ENCODE measurements around the gene CDIPT. TPM values are rescaled to one million over a fixed set of nuclear protein-coding genes. Genes with fewer than 3 reads are reported as not detected.
A peak's percentile ranks its signal among the peaks of the same experiment; 100 is the strongest.
"Not testable (repeated sequence)": the region's sequence is repeated elsewhere in the genome, so short reads cannot be mapped to it uniquely, and the experiment has no call there.

CDIPT gene
- polyA plus RNA-seq (2013, experiment 1 of 2; ENCODE audit: insufficient read length), result 69.6 TPM
- 75.3 TPM for polyA plus RNA-seq (2013, experiment 2 of 2; ENCODE audit: insufficient read length)

- DNase-seq, result peak; percentile 97
Measured at GRCh38 chr16:29862884-29863668, at the start of gene CDIPT. TSS of gene CDIPT (minus strand) at chr16:29863226. CDS start at chr16:29862857, 369 bp downstream.

GRCh38 chr16:29912087-29912486, 49.1 kb upstream of the CDIPT start:
- no peak for DNase-seq

- no peak for DNase-seq
Measured at GRCh38 chr16:29911676-29912010, 48.6 kb upstream of the CDIPT start.

- no peak for DNase-seq
Measured at GRCh38 chr16:29910819-29911675, 48.0 kb upstream of the CDIPT start.

- DNase-seq, result not testable (repeated sequence)
Measured at GRCh38 chr16:29909851-29910250, 46.8 kb upstream of the CDIPT start.

GRCh38 chr16:29909391-29909790, 46.4 kb upstream of the CDIPT start:
- DNase-seq, result peak; percentile 48

GRCh38 chr16:29908719-29909220, 45.7 kb upstream of the CDIPT start:
- DNase-seq, result no peak

- no peak for DNase-seq
Measured at GRCh38 chr16:29907973-29908372, 44.9 kb upstream of the CDIPT start.

GRCh38 chr16:29906520-29907244, 43.7 kb upstream of the CDIPT start:
- DNase-seq, result no peak

GRCh38 chr16:29905668-29906067, 42.6 kb upstream of the CDIPT start:
- no peak for DNase-seq

GRCh38 chr16:29904947-29905346, 41.9 kb upstream of the CDIPT start:
- no peak for DNase-seq

- DNase-seq, result no peak
Measured at GRCh38 chr16:29903590-29903989, 40.6 kb upstream of the CDIPT start.

- no peak for DNase-seq
Measured at GRCh38 chr16:29901607-29901945, 38.5 kb upstream of the CDIPT start.

GRCh38 chr16:29900888-29901606, 38.0 kb upstream of the CDIPT start:
- DNase-seq, result no peak

- peak; percentile 67 for DNase-seq
Measured at GRCh38 chr16:29900102-29900887, 37.3 kb upstream of the CDIPT start, which contains the start of gene ASPHD1. TSS of gene ASPHD1 (plus strand) at chr16:29900488. CDS start at chr16:29900972, 484 bp downstream.

GRCh38 chr16:29899516-29900101, 36.6 kb upstream of the CDIPT start, which contains the start of gene SEZ6L2:
TSS of gene SEZ6L2 (minus strand) at chr16:29899550. CDS start at chr16:29899019, 531 bp downstream.
- peak; percentile 75 for DNase-seq

GRCh38 chr16:29898804-29899515, 35.9 kb upstream of the CDIPT start:
- peak; percentile 5 for DNase-seq

GRCh38 chr16:29898135-29898803, 35.2 kb upstream of the CDIPT start:
- no peak for DNase-seq

GRCh38 chr16:29897333-29897732, 34.3 kb upstream of the CDIPT start:
- no peak for DNase-seq

Data from fibroblast of skin of abdomen (primary cell).